SK-N-SH treated with all-trans-retinoic acid at 6 μM for 48 hours (cell line): ENCODE data around the gene TTC16.

ENCODE experiments used
- ATAC-seq: fragments of 200-7000 bp; cut with Tn5 transposase; 3 replicates; pipeline ENCODE4 v1.9.1; 2020; ENCODE audit warnings: mild to moderate bottlenecking, moderate library complexity
- BACH2 ChIP-seq: fragments of 250-450 bp; sonication (Bioruptor Pico); IDR thresholded peaks from 2 replicates; pipeline ENCODE4 v1.9.0; 2021; ENCODE audit warnings: mild to moderate bottlenecking, borderline replicate concordance
- CSDC2 ChIP-seq: fragments of 250-450 bp; sonication (Bioruptor Pico); IDR thresholded peaks from 2 replicates; pipeline ENCODE4 v1.5.0; 2020; ENCODE audit warnings: mild to moderate bottlenecking, moderate library complexity
- ESRRG ChIP-seq: fragments of 250-450 bp; sonication (Bioruptor Pico); IDR thresholded peaks from 2 replicates; pipeline ENCODE4 v1.6.1; 2021; ENCODE audit warnings: mild to moderate bottlenecking
- GLIS3 ChIP-seq: fragments of 250-450 bp; sonication (Bioruptor Pico); IDR thresholded peaks from 2 replicates; pipeline ENCODE4 v1.5.0; 2020; ENCODE audit warnings: mild to moderate bottlenecking, moderate library complexity
- OSR1 ChIP-seq: fragments of 250-450 bp; sonication (Bioruptor Pico); IDR thresholded peaks from 2 replicates; pipeline ENCODE4 v1.8.0; 2022; ENCODE audit warnings: moderate library complexity, mild to moderate bottlenecking, inconsistent platforms
- POU6F1 ChIP-seq: fragments of 250-450 bp; sonication (Bioruptor Pico); IDR thresholded peaks from 2 replicates; pipeline ENCODE4 v1.8.0; 2021; ENCODE audit warnings: low read depth, mild to moderate bottlenecking, moderate library complexity, borderline replicate concordance
- PPARA ChIP-seq: fragments of 250-450 bp; sonication (Bioruptor Pico); IDR thresholded peaks from 2 replicates; pipeline ENCODE4 v1.5.0; 2020; ENCODE audit warnings: mild to moderate bottlenecking, borderline replicate concordance
- SNAI2 ChIP-seq: fragments of 250-450 bp; sonication (Bioruptor Pico); IDR thresholded peaks from 2 replicates; pipeline ENCODE4 v1.5.0; 2020; ENCODE audit warnings: mild to moderate bottlenecking, moderate library complexity
- TCF4 ChIP-seq: fragments of 250-450 bp; sonication (Bioruptor Pico); IDR thresholded peaks from 2 replicates; pipeline ENCODE4 v1.8.0; 2021; ENCODE audit warnings: mild to moderate bottlenecking, moderate library complexity, borderline replicate concordance
- TOX ChIP-seq: fragments of 250-450 bp; sonication (Bioruptor Pico); IDR thresholded peaks from 2 replicates; pipeline ENCODE4 v1.8.0; 2021; ENCODE audit warnings: mild to moderate bottlenecking, moderate library complexity, borderline replicate concordance
- TSHZ2 ChIP-seq: fragments of 250-450 bp; sonication (Bioruptor Pico); IDR thresholded peaks from 2 replicates; pipeline ENCODE4 v1.5.0; 2020; ENCODE audit warnings: mild to moderate bottlenecking, moderate library complexity
- ZC3H10 ChIP-seq: fragments of 250-450 bp; sonication (Bioruptor Pico); IDR thresholded peaks from 2 replicates; pipeline ENCODE4 v1.5.1; 2021; ENCODE audit warnings: mild to moderate bottlenecking, moderate library complexity
- ZNF565 ChIP-seq: fragments of 450-650 bp; formaldehyde crosslinking; conservative IDR thresholded peaks from 2 replicates; pipeline ENCODE4 v1.5.0; 2020; ENCODE audit warnings: low read depth, mild to moderate bottlenecking, moderate library complexity
- ZNF70 ChIP-seq: fragments of 450-650 bp; formaldehyde crosslinking; IDR thresholded peaks from 2 replicates; pipeline ENCODE4 v1.5.0; 2020; ENCODE audit warnings: mild to moderate bottlenecking, moderate library complexity
- ZNF8 ChIP-seq: fragments of 450-650 bp; formaldehyde crosslinking; IDR thresholded peaks from 2 replicates; pipeline ENCODE4 v1.5.0; 2020; ENCODE audit warnings: mild to moderate bottlenecking, moderate library complexity
- TF ChIP-seq, protein P1 (sequence below): fragments of 250-450 bp; sonication (Bioruptor Pico); IDR thresholded peaks from 2 replicates; pipeline ENCODE4 v1.8.0; 2020; ENCODE audit warnings: mild to moderate bottlenecking, moderate library complexity, borderline replicate concordance
- TF ChIP-seq, protein P2 (sequence below): fragments of 250-450 bp; sonication (Bioruptor Pico); IDR thresholded peaks from 2 replicates; pipeline ENCODE4 v1.5.1; 2020; ENCODE audit warnings: low read depth, mild to moderate bottlenecking, moderate library complexity
- TF ChIP-seq, protein P3 (sequence below): fragments of 250-450 bp; sonication (Bioruptor Pico); IDR thresholded peaks from 2 replicates; pipeline ENCODE4 v1.5.1; 2021; ENCODE audit warnings: mild to moderate bottlenecking, moderate library complexity

TTC16 gene

GRCh38 chr9:127667906-127668305, 48.0 kb upstream of the TTC16 start:
- TF ChIP-seq SNAI2 (CRISPR knock-in tag), result no peak
- TF ChIP-seq ZNF8 (CRISPR knock-in tag), result no peak
- no peak for TF ChIP-seq BACH2 (CRISPR knock-in tag)
- no peak for TF ChIP-seq TOX (CRISPR knock-in tag)
- TF ChIP-seq PPARA (CRISPR knock-in tag), result no peak
- TF ChIP-seq OSR1 (CRISPR knock-in tag), result no peak
- TF ChIP-seq, protein P1, sequence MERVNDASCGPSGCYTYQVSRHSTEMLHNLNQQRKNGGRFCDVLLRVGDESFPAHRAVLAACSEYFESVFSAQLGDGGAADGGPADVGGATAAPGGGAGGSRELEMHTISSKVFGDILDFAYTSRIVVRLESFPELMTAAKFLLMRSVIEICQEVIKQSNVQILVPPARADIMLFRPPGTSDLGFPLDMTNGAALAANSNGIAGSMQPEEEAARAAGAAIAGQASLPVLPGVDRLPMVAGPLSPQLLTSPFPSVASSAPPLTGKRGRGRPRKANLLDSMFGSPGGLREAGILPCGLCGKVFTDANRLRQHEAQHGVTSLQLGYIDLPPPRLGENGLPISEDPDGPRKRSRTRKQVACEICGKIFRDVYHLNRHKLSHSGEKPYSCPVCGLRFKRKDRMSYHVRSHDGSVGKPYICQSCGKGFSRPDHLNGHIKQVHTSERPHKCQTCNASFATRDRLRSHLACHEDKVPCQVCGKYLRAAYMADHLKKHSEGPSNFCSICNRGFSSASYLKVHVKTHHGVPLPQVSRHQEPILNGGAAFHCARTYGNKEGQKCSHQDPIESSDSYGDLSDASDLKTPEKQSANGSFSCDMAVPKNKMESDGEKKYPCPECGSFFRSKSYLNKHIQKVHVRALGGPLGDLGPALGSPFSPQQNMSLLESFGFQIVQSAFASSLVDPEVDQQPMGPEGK (CRISPR knock-in tag), result no peak
- TF ChIP-seq, protein P2, sequence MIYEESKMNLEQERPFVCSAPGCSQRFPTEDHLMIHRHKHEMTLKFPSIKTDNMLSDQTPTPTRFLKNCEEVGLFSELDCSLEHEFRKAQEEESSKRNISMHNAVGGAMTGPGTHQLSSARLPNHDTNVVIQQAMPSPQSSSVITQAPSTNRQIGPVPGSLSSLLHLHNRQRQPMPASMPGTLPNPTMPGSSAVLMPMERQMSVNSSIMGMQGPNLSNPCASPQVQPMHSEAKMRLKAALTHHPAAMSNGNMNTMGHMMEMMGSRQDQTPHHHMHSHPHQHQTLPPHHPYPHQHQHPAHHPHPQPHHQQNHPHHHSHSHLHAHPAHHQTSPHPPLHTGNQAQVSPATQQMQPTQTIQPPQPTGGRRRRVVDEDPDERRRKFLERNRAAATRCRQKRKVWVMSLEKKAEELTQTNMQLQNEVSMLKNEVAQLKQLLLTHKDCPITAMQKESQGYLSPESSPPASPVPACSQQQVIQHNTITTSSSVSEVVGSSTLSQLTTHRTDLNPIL (CRISPR knock-in tag), result no peak
- TF ChIP-seq TSHZ2, result no peak
- no peak for TF ChIP-seq ZC3H10 (CRISPR knock-in tag)
- no peak for TF ChIP-seq GLIS3 (CRISPR knock-in tag)
- TF ChIP-seq ZNF70, result no peak
- TF ChIP-seq ESRRG, result no peak
- TF ChIP-seq ZNF565, result no peak
- no peak for TF ChIP-seq TCF4
- TF ChIP-seq, all 23 proteins: peak for 0
- no peak for ATAC-seq

DNA sequence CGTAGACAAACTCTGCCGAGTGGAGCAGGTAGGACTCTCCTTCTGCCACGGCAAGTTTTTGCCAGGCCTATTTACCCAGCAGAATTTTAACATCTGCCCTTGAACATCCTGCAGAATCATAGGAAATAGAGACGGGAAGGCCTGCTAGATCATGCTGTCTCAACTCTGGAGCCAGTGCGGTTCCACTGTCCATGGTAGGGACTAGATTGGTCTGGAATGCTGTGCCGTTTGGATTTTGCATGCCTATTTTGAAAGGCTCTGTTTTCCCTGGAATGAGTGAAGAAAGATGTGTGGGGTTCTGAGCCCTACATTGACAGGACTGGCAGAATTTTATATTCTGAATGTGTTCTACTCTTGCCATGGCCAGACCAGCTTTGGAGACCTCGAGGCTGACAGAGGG, 42.6 kb upstream of the TTC16 start:
- TF ChIP-seq, protein P3, sequence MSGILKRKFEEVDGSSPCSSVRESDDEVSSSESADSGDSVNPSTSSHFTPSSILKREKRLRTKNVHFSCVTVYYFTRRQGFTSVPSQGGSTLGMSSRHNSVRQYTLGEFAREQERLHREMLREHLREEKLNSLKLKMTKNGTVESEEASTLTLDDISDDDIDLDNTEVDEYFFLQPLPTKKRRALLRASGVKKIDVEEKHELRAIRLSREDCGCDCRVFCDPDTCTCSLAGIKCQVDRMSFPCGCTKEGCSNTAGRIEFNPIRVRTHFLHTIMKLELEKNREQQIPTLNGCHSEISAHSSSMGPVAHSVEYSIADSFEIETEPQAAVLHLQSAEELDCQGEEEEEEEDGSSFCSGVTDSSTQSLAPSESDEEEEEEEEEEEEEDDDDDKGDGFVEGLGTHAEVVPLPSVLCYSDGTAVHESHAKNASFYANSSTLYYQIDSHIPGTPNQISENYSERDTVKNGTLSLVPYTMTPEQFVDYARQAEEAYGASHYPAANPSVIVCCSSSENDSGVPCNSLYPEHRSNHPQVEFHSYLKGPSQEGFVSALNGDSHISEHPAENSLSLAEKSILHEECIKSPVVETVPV (CRISPR knock-in tag), result no peak
- no peak for TF ChIP-seq ZNF565
- ATAC-seq, result no peak

- no peak for ATAC-seq
- no peak for TF ChIP-seq POU6F1
- no peak for TF ChIP-seq BACH2 (CRISPR knock-in tag)
Measured at GRCh38 chr9:127676638-127677037, 39.2 kb upstream of the TTC16 start.

DNA sequence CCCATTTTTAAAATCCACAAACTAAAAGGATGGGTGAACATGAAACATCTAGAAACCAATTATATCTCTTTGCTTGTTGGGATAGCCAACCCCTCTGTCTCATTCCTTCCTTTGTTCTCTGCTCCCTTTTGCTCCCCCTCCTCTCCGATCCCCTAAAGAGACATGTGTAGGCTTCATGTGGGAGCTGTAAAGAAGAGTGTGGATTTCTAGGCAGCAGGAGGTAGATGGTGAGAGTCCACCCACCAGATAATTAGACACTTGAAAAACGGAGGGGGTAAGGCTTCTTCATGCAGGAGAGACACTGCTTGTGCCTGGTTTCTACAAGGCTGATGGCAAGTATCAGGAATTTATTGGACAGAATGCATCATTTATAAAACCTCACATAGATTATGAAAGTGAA, 36.4 kb upstream of the TTC16 start:
- TF ChIP-seq, protein P2 (CRISPR knock-in tag), result no peak
- TF ChIP-seq SNAI2 (CRISPR knock-in tag) (no peak), CSDC2 (no peak), ESRRG (no peak)
- TF ChIP-seq, all 23 proteins: peak for 0
- ATAC-seq, result no peak
